Upper lobe of left lung (tissue), 4 donors: ENCODE data around the gene MSI1.
"Not testable (repeated sequence)": the region's sequence is repeated elsewhere in the genome, so short reads cannot be mapped to it uniquely, and the experiment has no call there.

Experiments used
- POLR2A ChIP-seq, 4 donors: fragments of 450-650 bp; IDR thresholded peaks; one replicate each; pipeline ENCODE4 v1.5.1; 2016 to 2017; ENCODE audit warnings: antibody characterized with exemption in 4 of 4, mild to moderate bottlenecking in 2 of 4
- TF ChIP-seq, protein P1 (sequence below), 6 experiments: fragments of 450-650 bp in 4 of 6; fragments of 200-600 bp in 2 of 6; sonication (generic) in 2 of 6; IDR thresholded peaks; one replicate each; pipeline ENCODE4 v1.5.1; 2016 to 2019; ENCODE audit warnings: antibody characterized with exemption in 6 of 6

DNA sequence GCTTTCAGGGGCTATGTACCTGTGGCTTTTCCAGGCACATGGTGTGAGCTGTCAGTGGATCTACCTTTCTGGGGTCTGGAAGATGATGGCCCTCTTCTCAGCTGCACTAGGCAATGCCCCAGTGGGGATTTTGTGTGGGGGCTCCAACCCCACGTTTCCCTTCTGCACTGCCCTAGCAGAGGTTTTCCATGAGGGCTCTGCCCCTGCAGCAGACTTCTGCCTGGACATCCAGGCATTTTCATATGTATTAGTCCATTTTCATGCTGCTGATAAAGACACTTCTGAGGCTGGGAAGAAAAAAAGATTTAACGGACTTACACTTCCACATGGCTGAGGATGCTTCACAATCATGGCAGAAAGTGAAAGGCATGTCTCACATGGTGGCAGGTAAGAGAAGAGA, 32.6 kb downstream of the MSI1 start:
- TF ChIP-seq, protein P1, sequence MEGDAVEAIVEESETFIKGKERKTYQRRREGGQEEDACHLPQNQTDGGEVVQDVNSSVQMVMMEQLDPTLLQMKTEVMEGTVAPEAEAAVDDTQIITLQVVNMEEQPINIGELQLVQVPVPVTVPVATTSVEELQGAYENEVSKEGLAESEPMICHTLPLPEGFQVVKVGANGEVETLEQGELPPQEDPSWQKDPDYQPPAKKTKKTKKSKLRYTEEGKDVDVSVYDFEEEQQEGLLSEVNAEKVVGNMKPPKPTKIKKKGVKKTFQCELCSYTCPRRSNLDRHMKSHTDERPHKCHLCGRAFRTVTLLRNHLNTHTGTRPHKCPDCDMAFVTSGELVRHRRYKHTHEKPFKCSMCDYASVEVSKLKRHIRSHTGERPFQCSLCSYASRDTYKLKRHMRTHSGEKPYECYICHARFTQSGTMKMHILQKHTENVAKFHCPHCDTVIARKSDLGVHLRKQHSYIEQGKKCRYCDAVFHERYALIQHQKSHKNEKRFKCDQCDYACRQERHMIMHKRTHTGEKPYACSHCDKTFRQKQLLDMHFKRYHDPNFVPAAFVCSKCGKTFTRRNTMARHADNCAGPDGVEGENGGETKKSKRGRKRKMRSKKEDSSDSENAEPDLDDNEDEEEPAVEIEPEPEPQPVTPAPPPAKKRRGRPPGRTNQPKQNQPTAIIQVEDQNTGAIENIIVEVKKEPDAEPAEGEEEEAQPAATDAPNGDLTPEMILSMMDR (IDR thresholded peaks at IDR 0.05): not testable (repeated sequence)
- TF ChIP-seq POLR2A (IDR thresholded peaks at IDR 0.05): not testable (repeated sequence)
